Measurements from ENCODE around the gene NXT2. TPM values are rescaled to one million over a fixed set of nuclear protein-coding genes. Genes with fewer than 3 reads are reported as not detected.

The NXT2 gene
- total and polyA plus RNA-seq, 4 donors, result 3.5 to 10.0 (median 4.8) TPM

- Histone ChIP-seq H3K4me3 (ENCODE audit: low read depth in 1 of 3, low read length in 3 of 3) (no peak overlapping the region), H3K36me3 (ENCODE audit: control insufficient read depth in 4 of 4, insufficient read depth in 3 of 4, low read depth in 1 of 4, low read length in 3 of 4) (no peaks in the 10 kb centered on the region), H3K9me3 (ENCODE audit: control insufficient read depth in 4 of 4, low read length in 3 of 4) (no peaks in the 10 kb centered on the region), H3K9ac (ENCODE audit: low read depth in 1 of 2, low read length in 2 of 2) (no peak overlapping the region), H3K27me3 (ENCODE audit: control insufficient read depth in 4 of 4, insufficient read depth in 4 of 4, low read length in 3 of 4) (no peaks in the 10 kb centered on the region), H3K4me1 (ENCODE audit: control insufficient read depth in 4 of 4, insufficient read depth in 4 of 4, low read length in 3 of 4) (no peaks in the 10 kb centered on the region), H3K27ac (ENCODE audit: low read depth in 1 of 2, low read length in 2 of 2) (no peak overlapping the region)
- TF ChIP-seq SP1 (IDR thresholded peaks at IDR 0.05) (no peak), FOXA2 (IDR thresholded peaks at IDR 0.05) (no peak), NR2F2 (IDR thresholded peaks at IDR 0.05) (no peak)
- DNase-seq (ENCODE audit: low spot score), result no peak
- 94% methylated on average over 1 of the region's 1 CpG for WGBS
Observed at GRCh38 chrX:109519001-109519400, 17.6 kb upstream of the NXT2 start.

- no peak for DNase-seq (ENCODE audit: low spot score)
- Histone ChIP-seq H3K4me1 (ENCODE audit: control insufficient read depth in 4 of 4, insufficient read depth in 4 of 4, low read length in 3 of 4) (peaks cover 0 to 6% (median 1%) of the 10 kb centered on the region in 4 donors), H3K9me3 (ENCODE audit: control insufficient read depth in 4 of 4, low read length in 3 of 4) (peaks cover 0 to 2% (median 0%) of the 10 kb centered on the region in 4 donors), H3K27ac (ENCODE audit: low read depth in 1 of 2, low read length in 2 of 2) (no peak overlapping the region), H3K27me3 (ENCODE audit: control insufficient read depth in 4 of 4, insufficient read depth in 4 of 4, low read length in 3 of 4) (peaks cover 0 to 4% (median 1%) of the 10 kb centered on the region in 4 donors), H3K36me3 (ENCODE audit: control insufficient read depth in 4 of 4, insufficient read depth in 3 of 4, low read depth in 1 of 4, low read length in 3 of 4) (no peaks in the 10 kb centered on the region), H3K4me3 (ENCODE audit: low read depth in 1 of 3, low read length in 3 of 3) (no peak overlapping the region), H3K9ac (ENCODE audit: low read depth in 1 of 2, low read length in 2 of 2) (no peak overlapping the region)
- TF ChIP-seq FOXA1 (IDR thresholded peaks at IDR 0.05) (no peak), HNF4G (IDR thresholded peaks at IDR 0.05) (no peak), HNF4A (conservative IDR thresholded peaks at IDR 0.05) (no peak), MAX (IDR thresholded peaks at IDR 0.05) (no peak)
- WGBS, result 37% methylated on average over 1 of the region's 1 CpG
Observed at GRCh38 chrX:109533005-109533404, 3.6 kb upstream of the NXT2 start.

- peaks cover 0 to 2% (median 0%) of the 10 kb centered on the region in 4 donors for H3K9me3 ChIP-seq (ENCODE audit: control insufficient read depth in 4 of 4, low read length in 3 of 4)
- no peak for DNase-seq (ENCODE audit: low spot score)
- peaks cover 0 to 6% (median 1%) of the 10 kb centered on the region in 4 donors for H3K4me1 ChIP-seq (ENCODE audit: control insufficient read depth in 4 of 4, insufficient read depth in 4 of 4, low read length in 3 of 4)
- H3K36me3 ChIP-seq (ENCODE audit: control insufficient read depth in 4 of 4, insufficient read depth in 3 of 4, low read depth in 1 of 4, low read length in 3 of 4), result no peaks in the 10 kb centered on the region
- H3K27ac ChIP-seq (ENCODE audit: low read depth in 1 of 2, low read length in 2 of 2), result no peak overlapping the region
- WGBS, result 71% methylated on average over 2 of the region's 2 CpGs
- no peak overlapping the region for H3K4me3 ChIP-seq (ENCODE audit: low read depth in 1 of 3, low read length in 3 of 3)
- H3K9ac ChIP-seq (ENCODE audit: low read depth in 1 of 2, low read length in 2 of 2), result no peak overlapping the region
- peaks cover 0 to 4% (median 1%) of the 10 kb centered on the region in 4 donors for H3K27me3 ChIP-seq (ENCODE audit: control insufficient read depth in 4 of 4, insufficient read depth in 4 of 4, low read length in 3 of 4)
- TF ChIP-seq HNF4A (conservative IDR thresholded peaks at IDR 0.05) (no peak), RXRA (IDR thresholded peaks at IDR 0.05) (no peak), MAX (IDR thresholded peaks at IDR 0.05) (no peak), ZBTB33 (IDR thresholded peaks at IDR 0.05) (no peak), HNF4G (IDR thresholded peaks at IDR 0.05) (no peak), FOXA1 (IDR thresholded peaks at IDR 0.05) (no peak), TAF1 (conservative IDR thresholded peaks at IDR 0.05) (no peak), JUND (IDR thresholded peaks at IDR 0.05) (no peak), EGR1 (IDR thresholded peaks at IDR 0.05; ENCODE audit: low read depth in 2 of 2) (no peak), GABPA (IDR thresholded peaks at IDR 0.05 in 1 of 2, conservative IDR thresholded peaks at IDR 0.05 in 1 of 2) (no peak), CTCF (IDR thresholded peaks at IDR 0.05; ENCODE audit: low read depth, low read length, missing input control) (no peak), YY1 (IDR thresholded peaks at IDR 0.05) (no peak), RAD21 (IDR thresholded peaks at IDR 0.05) (no peak), NR2F2 (IDR thresholded peaks at IDR 0.05) (no peak), FOXA2 (IDR thresholded peaks at IDR 0.05) (no peak)
Observed at GRCh38 chrX:109533631-109534030, 3.0 kb upstream of the NXT2 start.

Data from liver (tissue), 9 donors.